HCEC 1CT (cell line): ENCODE results near the gene PSD.

Experiments
- DNase-seq: peaks from one replicate; pipeline ENCODE4 v3.0.0-alpha.2; 2017

The PSD gene

GRCh38 chr10:102419269-102420180 lies 940 bp upstream of the PSD start:
- DNase-seq: no peak

- DNase-seq: no peak
Observed at GRCh38 chr10:102416695-102417094, 1.9 kb downstream of the PSD start.

- DNase-seq: no peak
Observed at GRCh38 chr10:102416283-102416682, 2.3 kb downstream of the PSD start.

DNA sequence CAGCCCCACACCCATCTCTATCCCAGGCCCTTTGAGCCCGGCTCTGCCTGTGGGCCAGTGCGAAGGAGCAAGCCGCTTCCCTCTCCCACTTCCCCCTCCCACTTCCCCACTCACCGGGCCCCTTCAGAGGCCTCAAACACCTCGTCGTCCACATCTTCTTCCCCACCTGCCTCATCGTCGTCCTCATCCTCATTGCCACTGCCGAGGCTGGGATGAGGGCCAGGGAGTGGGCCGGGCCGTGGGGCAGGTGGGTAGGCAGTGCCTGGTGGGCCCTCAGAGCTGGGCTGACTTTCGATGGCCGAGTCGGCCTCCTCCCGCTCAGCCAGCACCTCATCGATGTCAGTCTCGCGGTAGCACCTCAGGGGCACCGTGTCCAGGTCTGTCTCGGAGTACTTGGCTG lies 3.8 kb downstream of the PSD start:
- DNase-seq: no peak

GRCh38 chr10:102413806-102414561 lies 4.6 kb downstream of the PSD start:
- no peak for DNase-seq

GRCh38 chr10:102413053-102413705 lies 5.4 kb downstream of the PSD start:
- DNase-seq: no peak

- DNase-seq: no peak
Observed at GRCh38 chr10:102412293-102412692, 6.3 kb downstream of the PSD start.

- DNase-seq: no peak
Observed at GRCh38 chr10:102411341-102412255, 7.0 kb downstream of the PSD start.

DNA sequence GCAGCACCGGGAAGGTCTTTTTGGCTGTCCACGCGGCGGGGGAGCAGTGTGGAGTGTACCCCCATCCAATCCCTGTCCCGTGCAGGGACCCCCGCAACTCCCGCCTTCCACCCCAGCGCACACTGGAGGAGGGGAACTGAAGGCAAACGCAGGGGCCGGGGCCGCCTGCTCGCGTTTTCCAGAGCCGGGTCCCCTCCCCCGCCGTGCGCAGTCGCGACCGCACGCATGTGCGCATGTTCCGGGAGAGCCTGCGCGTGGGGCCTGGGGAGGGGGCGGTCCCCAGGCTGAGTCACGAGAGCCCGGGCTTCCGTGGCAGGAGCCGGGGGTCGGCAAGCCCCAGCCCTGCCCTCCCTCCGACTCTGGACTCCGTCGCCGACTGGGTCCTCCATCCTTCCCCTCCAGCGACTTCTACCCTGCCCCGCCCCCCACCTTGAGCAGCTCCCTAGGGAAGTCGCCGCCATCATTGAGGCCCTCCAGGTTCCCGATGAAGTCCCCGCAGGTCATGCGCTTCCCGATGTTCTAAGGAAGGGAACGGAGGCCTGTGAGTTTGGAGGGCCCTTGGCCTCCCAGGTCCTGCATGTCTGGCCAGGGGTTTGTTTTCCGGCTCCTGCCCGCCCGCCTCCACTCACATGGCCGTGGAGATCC lies 8.0 kb downstream of the PSD start:
- DNase-seq: no peak

DNA sequence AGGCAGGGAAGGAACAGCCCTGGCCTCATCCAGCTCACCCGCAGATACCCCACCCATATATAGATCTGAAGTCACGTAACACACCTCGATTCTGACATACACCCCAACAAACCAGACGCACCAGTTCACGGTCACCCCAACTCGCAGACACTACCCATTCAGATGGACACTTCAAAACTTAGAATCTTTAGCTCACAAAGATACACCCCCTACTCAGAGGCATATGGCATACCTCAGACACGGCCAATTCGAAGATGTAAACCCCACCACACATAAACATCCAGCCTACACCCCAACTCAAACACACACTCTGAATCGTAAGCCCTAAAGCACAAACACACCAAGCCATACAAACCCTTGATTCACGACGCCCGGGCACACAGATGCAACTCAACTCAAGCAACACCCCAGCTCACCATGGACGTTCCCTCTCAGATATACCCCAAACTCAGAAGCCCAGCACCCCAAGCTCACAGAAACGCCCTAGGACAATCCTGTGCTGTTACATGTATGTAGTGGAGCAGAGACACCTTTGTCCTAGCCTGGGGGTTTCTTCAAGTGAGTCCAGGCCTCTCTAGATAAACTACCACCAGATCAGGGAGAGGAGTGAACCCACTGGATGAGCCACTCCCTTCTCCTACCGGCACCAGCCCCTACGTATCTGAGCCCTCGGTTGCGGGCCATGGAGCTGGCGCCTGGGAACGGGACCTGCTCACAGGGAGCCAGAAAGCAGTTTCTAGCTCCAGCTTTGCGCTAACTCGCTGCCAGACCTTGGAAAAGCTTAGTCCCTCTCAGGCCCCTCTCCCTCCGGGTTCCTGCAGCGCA lies 8.8 kb downstream of the PSD start:
- no peak for DNase-seq

DNA sequence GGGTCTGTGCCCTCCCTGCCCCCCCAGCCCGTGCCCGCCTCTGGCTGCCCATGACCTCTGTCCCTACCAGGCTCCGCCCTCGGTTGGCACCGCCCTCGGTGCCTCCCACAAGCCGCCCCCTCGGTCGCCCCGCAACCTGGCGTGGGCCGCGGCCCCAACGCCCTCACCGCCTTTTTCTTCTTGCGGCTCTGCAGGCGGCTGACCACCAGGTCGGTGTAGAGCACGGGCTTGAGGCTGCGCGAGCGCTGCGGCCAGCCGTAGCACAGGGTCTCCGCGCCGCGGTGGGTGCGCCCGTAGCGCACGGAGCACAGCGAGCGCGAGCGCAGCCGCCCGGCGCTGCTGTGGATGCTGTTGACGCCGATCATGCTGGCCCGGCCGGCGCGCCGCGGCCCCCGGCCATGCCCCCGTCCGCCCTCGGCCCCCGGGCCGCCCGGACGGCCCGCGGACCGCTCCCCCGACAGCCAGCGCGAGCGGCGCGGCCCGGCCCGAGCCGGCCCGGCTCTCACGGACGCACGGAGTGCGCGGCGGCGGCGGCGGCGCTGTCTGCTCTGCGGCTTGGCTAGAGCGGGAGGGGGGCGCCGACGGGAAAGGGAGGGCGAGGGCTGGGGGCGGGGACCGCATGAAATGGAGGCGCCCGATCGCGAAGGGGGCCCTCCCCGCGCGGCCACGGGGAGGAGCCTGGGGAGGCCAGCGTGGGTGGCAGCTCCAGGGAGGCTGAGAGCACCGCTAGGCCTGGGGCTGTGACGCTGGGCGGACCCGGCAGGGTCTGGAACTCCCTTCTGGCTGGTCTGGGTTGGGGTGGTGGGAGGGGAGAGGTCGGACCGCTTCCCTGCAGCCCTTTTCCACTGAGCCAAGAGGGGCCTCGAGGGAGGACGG lies 9.6 kb downstream of the PSD start:
- DNase-seq: no peak

GRCh38 chr10:102408131-102408727 lies 10.4 kb downstream of the PSD start:
- DNase-seq: no peak

- DNase-seq: no peak
Observed at GRCh38 chr10:102407425-102408130, 11.0 kb downstream of the PSD start.

GRCh38 chr10:102406815-102407214 lies 11.8 kb downstream of the PSD start:
- DNase-seq: no peak

GRCh38 chr10:102405632-102406031 lies 13.0 kb downstream of the PSD start:
- no peak for DNase-seq

DNA sequence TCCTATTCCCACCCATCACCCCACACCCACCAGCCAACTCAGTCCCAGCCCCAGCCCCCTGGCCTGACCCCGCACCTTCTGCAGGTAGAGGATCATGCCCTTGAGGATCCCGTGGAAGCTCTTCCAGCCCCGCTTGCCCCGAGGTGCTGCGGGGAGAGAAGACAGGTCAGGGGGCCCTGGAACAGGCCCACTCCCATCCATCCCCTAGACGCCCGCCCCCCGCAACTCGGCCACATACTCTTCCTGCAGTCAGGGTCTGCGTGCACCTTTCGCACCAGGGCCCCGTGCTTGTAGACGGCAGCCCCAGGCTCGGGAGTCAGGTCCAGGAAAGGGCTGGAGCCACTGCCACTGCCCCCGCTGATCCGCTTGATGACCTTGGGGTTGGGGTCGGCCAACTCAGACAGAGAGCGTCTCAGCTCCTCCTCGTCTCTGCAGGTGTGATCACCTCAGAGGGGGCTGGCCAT lies 13.4 kb downstream of the PSD start:
- DNase-seq: no peak

DNA sequence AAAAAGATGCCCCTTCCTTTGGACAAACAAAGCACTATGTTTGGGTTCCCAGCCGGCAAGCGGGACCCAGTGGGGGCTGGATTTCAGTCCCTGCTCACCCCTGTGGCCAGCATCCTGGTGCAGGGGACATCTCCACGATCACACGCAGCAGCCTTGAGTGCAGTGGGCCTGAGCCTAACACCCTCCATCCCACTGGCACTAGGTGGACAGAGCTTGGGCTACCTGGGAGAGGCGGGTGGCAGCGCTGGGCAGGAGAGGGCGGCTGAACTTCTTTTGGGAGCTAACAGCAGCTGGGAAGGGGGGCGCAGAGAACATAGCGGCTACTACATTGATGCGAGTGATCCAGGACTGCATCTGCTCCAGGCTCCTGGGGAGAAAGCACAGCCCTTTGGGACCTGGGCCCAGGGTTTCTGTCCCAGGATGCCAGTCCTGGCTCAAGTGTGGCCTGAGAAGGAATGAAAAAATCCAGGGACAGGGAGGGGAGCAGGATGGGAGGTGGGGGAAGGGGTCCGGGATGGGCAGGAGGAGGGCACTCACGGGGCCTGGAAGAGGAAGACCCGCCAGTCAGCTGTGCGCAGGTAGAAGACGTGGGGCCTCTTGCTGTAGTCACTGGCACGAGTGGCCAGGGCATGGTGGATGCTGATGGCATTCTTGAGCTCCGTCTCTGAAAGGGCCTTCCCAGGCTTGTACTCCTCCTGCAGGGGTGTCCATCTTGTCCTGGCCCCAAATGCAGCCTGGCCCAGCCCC lies 14.1 kb downstream of the PSD start:
- no peak for DNase-seq

- DNase-seq: no peak
Observed at GRCh38 chr10:102403115-102403514, 15.5 kb downstream of the PSD start.
